Osteoblast (primary cell): ENCODE data around the gene N4BP2. TPM values are rescaled to one million over a fixed set of nuclear protein-coding genes. Genes with fewer than 3 reads are reported as not detected.

ENCODE experiments used
- DNase-seq: peaks from one replicate; pipeline ENCODE4 v3.0.0; 2011; ENCODE audit warnings: low spot score, mixed read lengths; ENCODE audit not compliant: insufficient read length; ENCODE audit errors: missing footprints
- H2AFZ ChIP-seq: 2 replicates; pipeline ENCODE4 v1.6.0; 2011; ENCODE audit warnings: mild to moderate bottlenecking, low read length
- H3K27ac ChIP-seq: 2 replicates; pipeline ENCODE4 v1.5.1; 2011; ENCODE audit warnings: mild to moderate bottlenecking, low read depth, low read length, moderate library complexity
- H3K27me3 ChIP-seq: 2 replicates; pipeline ENCODE4 v1.6.0; 2012; ENCODE audit warnings: mild to moderate bottlenecking, control low read depth, inconsistent platforms, low read length, moderate library complexity; ENCODE audit not compliant: insufficient read depth
- H3K36me3 ChIP-seq: 2 replicates; pipeline ENCODE4 v1.5.1; 2011; ENCODE audit warnings: mild to moderate bottlenecking, low read length, control low read depth, moderate library complexity; ENCODE audit not compliant: insufficient read depth
- H3K4me1 ChIP-seq: 2 replicates; pipeline ENCODE4 v1.5.1; 2011; ENCODE audit warnings: mild to moderate bottlenecking, low read length, control low read depth, moderate library complexity; ENCODE audit not compliant: insufficient read depth
- H3K4me2 ChIP-seq: 2 replicates; pipeline ENCODE4 v1.6.0; 2011; ENCODE audit warnings: mild to moderate bottlenecking, low read length; ENCODE audit not compliant: insufficient read depth
- H3K4me3 ChIP-seq: fragments of 200-600 bp; sonication (generic); 3 replicates; pipeline ENCODE4 v1.5.1; 2012; ENCODE audit warnings: mild to moderate bottlenecking, low read length, inconsistent platforms; ENCODE audit not compliant: insufficient read depth
- H3K79me2 ChIP-seq: 2 replicates; pipeline ENCODE4 v1.6.0; 2012; ENCODE audit warnings: mild to moderate bottlenecking, low read length, control low read depth, inconsistent platforms; ENCODE audit not compliant: insufficient read depth
- H3K9me3 ChIP-seq: 2 replicates; pipeline ENCODE4 v1.5.1; 2011; ENCODE audit warnings: low read depth, low read length, control low read depth
- H4K20me1 ChIP-seq: 2 replicates; pipeline ENCODE4 v1.6.0; 2012; ENCODE audit warnings: mild to moderate bottlenecking, low read length, control low read depth; ENCODE audit not compliant: insufficient read depth
- total RNA-seq: library from RNA; depleted of rRNA; stranded (reverse); fragments of >200 nt; gene quantifications from 2 replicates; pipeline ENCODE4 v1.2.3, GENCODE V29; 2012
- TF ChIP-seq, protein P1 (sequence below): IDR thresholded peaks from 2 replicates; pipeline ENCODE4 v1.5.1; 2011; ENCODE audit warnings: mild to moderate bottlenecking, low read depth, low read length, moderate library complexity; ENCODE audit errors: extremely low read depth

N4BP2 gene
- total RNA-seq, 1 donor: 19.2 TPM

DNA sequence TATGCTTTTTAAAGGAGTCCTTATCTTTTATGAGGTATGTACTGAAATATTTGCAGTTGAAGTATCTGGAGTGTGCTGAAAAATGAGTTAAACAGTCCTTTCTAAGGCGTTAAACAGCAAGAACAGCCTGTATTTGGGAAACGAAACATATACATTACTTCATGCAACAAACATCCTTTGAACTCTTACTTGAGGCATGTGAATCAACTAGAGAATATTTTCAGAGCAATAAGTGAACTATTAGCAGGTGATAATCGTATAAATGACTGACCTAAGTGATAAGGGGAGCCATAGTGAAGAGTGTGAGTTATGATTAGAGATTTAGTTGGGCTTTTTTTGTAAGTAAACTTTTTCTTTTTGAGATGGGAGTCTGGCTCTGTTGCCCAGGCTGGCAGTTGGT is 94.3 kb downstream of the N4BP2 start:
- H3K79me2 ChIP-seq: no peaks in the 10 kb centered on the region
- H4K20me1 ChIP-seq: no peaks in the 10 kb centered on the region
- no peaks in the 10 kb centered on the region for H3K4me1 ChIP-seq
- H3K4me2 ChIP-seq: no peak overlapping the region
- no peak overlapping the region for H2AFZ ChIP-seq
- no peak for DNase-seq
- no peak overlapping the region for H3K27ac ChIP-seq
- no peaks in the 10 kb centered on the region for H3K27me3 ChIP-seq
- TF ChIP-seq, protein P1, sequence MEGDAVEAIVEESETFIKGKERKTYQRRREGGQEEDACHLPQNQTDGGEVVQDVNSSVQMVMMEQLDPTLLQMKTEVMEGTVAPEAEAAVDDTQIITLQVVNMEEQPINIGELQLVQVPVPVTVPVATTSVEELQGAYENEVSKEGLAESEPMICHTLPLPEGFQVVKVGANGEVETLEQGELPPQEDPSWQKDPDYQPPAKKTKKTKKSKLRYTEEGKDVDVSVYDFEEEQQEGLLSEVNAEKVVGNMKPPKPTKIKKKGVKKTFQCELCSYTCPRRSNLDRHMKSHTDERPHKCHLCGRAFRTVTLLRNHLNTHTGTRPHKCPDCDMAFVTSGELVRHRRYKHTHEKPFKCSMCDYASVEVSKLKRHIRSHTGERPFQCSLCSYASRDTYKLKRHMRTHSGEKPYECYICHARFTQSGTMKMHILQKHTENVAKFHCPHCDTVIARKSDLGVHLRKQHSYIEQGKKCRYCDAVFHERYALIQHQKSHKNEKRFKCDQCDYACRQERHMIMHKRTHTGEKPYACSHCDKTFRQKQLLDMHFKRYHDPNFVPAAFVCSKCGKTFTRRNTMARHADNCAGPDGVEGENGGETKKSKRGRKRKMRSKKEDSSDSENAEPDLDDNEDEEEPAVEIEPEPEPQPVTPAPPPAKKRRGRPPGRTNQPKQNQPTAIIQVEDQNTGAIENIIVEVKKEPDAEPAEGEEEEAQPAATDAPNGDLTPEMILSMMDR: no peak
- peaks cover 2% of the 10 kb centered on the region for H3K9me3 ChIP-seq
- H3K4me3 ChIP-seq: no peak overlapping the region
- H3K36me3 ChIP-seq: no peaks in the 10 kb centered on the region

DNA sequence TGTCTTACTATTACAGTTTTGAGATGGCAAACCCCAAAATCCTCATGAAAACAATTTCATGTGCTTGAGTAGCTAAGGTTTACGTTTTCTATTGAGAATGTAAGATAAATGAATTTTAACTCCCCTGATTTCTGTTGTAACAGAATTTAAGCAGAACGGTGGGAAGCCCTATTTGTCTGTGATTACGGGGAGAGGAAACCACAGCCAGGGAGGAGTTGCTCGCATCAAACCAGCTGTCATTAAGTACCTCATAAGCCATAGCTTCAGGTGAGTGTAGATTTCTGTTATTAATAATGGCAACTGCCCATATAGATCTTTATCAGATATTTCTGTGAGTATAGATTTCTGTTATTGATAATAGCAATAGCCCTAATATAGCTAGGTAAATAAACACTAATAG is 96.0 kb downstream of the N4BP2 start:
- DNase-seq: no peak
- Histone ChIP-seq H3K4me2 (no peak overlapping the region), H3K36me3 (no peaks in the 10 kb centered on the region), H3K27me3 (no peaks in the 10 kb centered on the region), H3K4me1 (no peaks in the 10 kb centered on the region), H3K79me2 (no peaks in the 10 kb centered on the region), H3K9me3 (peaks cover 2% of the 10 kb centered on the region), H3K4me3 (no peak overlapping the region), H4K20me1 (no peaks in the 10 kb centered on the region), H2AFZ (no peak overlapping the region), H3K27ac (no peak overlapping the region)
- TF ChIP-seq, protein P1: no peak

DNA sequence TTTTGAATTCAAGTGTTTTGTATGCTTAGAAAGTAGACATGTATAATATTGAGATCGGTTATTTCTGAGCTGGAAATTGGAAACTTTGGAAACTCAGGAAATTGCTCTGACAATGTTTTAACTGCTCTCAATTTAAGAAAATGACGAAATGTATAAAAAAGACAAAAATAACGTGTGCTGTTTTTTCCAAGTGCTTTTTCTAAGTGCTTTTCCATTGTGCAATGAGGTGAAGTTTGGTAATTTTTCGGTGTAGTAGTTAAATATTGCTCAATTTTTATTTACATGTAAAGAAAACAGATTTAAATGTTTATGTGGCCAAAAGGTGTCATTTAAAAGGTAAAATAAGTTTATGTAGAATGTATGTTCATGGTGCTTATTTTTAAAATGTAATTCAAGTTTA is 100.8 kb downstream of the N4BP2 start:
- DNase-seq: no peak
- TF ChIP-seq, protein P1: no peak

DNA sequence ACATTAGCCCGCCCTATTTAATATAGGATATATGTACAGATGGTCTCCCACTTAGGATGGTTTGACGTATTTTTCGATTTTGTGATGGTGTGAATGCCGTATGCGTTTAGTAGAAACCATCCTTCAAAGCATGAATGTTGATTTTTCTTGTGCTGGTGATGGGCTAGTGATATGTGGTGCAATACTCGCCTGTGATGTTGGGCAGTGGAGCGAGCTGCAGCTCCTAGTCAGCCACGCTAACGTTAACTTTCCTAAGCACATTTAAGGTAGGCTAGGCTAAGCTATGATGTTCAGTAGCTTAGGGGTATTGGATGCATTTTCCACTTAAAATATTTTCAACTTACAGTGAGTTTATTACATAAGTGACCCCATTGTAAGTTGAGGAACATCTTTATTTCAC is 103.6 kb downstream of the N4BP2 start:
- H3K4me1 ChIP-seq: no peaks in the 10 kb centered on the region
- H3K9me3 ChIP-seq: no peaks in the 10 kb centered on the region
- no peaks in the 10 kb centered on the region for H3K79me2 ChIP-seq
- H3K27ac ChIP-seq: no peak overlapping the region
- TF ChIP-seq, protein P1: no peak
- no peaks in the 10 kb centered on the region for H3K36me3 ChIP-seq
- no peak overlapping the region for H3K4me3 ChIP-seq
- no peaks in the 10 kb centered on the region for H4K20me1 ChIP-seq
- no peaks in the 10 kb centered on the region for H3K27me3 ChIP-seq
- no peak for DNase-seq
- H3K4me2 ChIP-seq: no peak overlapping the region
- no peak overlapping the region for H2AFZ ChIP-seq

More for the DNA sequence above, 100.8 kb downstream of the N4BP2 start:
- H3K27me3 ChIP-seq: no peaks in the 10 kb centered on the region
- no peaks in the 10 kb centered on the region for H3K36me3 ChIP-seq
- H3K27ac ChIP-seq: no peak overlapping the region
- H3K4me1 ChIP-seq: no peaks in the 10 kb centered on the region
- no peak overlapping the region for H2AFZ ChIP-seq
- no peaks in the 10 kb centered on the region for H3K9me3 ChIP-seq
- no peak overlapping the region for H3K4me2 ChIP-seq
- H3K79me2 ChIP-seq: no peaks in the 10 kb centered on the region
- no peak overlapping the region for H3K4me3 ChIP-seq
- H4K20me1 ChIP-seq: no peaks in the 10 kb centered on the region
